ENCODE measurements around the gene LKAAEAR1. TPM values are rescaled to one million over a fixed set of nuclear protein-coding genes. Genes with fewer than 3 reads are reported as not detected.

The LKAAEAR1 gene
- total RNA-seq, 1 experiment from 2014 or later: 1.7 TPM

DNA sequence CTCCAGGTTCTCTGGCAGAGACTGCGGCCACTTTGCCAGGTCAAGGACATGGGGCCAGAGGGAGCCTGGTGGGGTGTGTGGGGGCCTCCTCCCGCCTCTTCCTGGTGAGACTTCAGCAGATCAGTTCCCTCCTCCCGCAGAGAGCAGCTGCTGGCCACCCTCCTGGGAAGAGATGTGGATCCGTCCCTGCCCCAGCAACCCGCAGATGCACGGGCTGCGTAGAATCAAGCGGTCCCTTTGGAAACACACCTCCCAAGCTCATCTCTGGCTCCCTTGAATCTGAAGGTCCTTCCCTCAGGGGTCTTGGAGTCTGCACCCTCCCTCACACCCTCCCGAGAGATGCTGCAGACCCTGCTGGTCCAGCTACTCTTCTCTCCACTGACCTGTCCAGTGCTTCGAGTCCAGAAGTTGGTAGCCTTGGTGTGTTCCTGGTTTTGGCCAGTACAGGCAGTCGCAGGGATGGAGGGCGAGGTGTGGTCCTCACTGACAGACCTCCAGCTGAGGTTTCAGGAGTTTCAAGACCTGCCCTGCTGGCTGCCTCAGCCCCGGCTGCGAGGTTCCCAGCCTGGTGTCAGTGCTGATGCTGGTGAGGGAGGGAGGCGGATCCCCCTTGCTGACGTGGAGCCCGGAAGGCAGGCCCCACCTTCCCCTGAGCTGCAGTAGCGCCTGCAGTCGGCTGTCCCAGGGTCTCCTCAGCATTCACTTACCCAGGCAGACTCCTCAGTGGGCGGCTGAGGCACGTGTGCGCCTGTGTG, 23.0 kb upstream of the LKAAEAR1 start, which contains the start of gene NPBWR2 (continued):
- TF ChIP-seq, protein P1, sequence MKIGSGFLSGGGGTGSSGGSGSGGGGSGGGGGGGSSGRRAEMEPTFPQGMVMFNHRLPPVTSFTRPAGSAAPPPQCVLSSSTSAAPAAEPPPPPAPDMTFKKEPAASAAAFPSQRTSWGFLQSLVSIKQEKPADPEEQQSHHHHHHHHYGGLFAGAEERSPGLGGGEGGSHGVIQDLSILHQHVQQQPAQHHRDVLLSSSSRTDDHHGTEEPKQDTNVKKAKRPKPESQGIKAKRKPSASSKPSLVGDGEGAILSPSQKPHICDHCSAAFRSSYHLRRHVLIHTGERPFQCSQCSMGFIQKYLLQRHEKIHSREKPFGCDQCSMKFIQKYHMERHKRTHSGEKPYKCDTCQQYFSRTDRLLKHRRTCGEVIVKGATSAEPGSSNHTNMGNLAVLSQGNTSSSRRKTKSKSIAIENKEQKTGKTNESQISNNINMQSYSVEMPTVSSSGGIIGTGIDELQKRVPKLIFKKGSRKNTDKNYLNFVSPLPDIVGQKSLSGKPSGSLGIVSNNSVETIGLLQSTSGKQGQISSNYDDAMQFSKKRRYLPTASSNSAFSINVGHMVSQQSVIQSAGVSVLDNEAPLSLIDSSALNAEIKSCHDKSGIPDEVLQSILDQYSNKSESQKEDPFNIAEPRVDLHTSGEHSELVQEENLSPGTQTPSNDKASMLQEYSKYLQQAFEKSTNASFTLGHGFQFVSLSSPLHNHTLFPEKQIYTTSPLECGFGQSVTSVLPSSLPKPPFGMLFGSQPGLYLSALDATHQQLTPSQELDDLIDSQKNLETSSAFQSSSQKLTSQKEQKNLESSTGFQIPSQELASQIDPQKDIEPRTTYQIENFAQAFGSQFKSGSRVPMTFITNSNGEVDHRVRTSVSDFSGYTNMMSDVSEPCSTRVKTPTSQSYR (CRISPR knock-in tag; IDR thresholded peaks at IDR 0.05): no peak
- TF ChIP-seq, protein P2, sequence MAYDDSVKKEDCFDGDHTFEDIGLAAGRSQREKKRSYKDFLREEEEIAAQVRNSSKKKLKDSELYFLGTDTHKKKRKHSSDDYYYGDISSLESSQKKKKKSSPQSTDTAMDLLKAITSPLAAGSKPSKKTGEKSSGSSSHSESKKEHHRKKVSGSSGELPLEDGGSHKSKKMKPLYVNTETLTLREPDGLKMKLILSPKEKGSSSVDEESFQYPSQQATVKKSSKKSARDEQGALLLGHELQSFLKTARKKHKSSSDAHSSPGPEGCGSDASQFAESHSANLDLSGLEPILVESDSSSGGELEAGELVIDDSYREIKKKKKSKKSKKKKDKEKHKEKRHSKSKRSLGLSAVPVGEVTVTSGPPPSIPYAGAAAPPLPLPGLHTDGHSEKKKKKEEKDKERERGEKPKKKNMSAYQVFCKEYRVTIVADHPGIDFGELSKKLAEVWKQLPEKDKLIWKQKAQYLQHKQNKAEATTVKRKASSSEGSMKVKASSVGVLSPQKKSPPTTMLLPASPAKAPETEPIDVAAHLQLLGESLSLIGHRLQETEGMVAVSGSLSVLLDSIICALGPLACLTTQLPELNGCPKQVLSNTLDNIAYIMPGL (CRISPR knock-in tag; IDR thresholded peaks at IDR 0.05): no peak

DNA sequence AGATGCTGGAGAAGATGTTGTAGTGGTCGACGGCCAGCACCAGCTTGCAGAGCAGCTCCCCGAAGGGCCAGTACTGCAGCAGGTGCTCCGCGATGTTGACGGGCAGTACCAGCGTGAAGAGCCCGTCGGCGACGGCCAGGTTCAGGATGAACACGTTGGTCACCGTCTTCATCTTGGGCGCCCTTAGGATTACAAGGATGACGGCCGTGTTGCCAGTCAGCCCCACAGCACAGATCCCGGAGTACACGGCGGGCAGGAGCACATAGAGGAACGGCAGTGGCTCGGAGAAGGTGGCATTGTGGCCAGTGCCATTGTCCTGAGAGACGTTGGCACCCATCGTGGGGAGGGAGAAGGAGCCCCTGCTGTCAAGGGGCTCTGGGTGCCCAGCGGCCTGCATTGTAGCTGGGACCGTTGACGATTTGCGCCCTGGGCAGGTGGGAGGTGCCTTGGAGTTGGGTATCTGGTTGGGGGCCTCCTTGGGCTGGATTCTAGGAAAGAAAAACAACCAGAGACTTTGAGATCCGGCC, 22.3 kb upstream of the LKAAEAR1 start:
- no peak for ATAC-seq
- no peak for TF ChIP-seq SMAD4 (CRISPR knock-in tag; IDR thresholded peaks at IDR 0.05)
- TF ChIP-seq MXD4 (CRISPR knock-in tag; IDR thresholded peaks at IDR 0.05; ENCODE audit: borderline replicate concordance): no peak
- no peak for TF ChIP-seq ESRRA (CRISPR knock-in tag; IDR thresholded peaks at IDR 0.05; ENCODE audit: borderline replicate concordance)
- no peak for TF ChIP-seq ZNF121 (CRISPR knock-in tag; IDR thresholded peaks at IDR 0.05)
- no peak for TF ChIP-seq FOXP1 (CRISPR knock-in tag; IDR thresholded peaks at IDR 0.05; ENCODE audit: borderline replicate concordance)
- POLR2A ChIA-PET: no interaction called here
- CTCF ChIA-PET: interaction anchor here (1.1 to 2.5 kb wide), 2 partner anchors 14 to 23 kb away, joined by 3 to 16 read pairs; no protein-coding TSS in a partner anchor
- Mint-ChIP-seq H3K4me1 (peaks cover 8% of the 10 kb centered on the region), H3K9me3 (no peaks in the 10 kb centered on the region), H3K27me3 (ENCODE audit: low read depth) (peaks cover 17% of the 10 kb centered on the region), H3K4me3 (no peak overlapping the region), H3K27ac (peak overlapping the region; percentile 25; the same call in 1 of the 2 replicates), H3K36me3 (no peaks in the 10 kb centered on the region)
- peak; percentile 7 for DNase-seq (ENCODE audit: low spot score)

DNA sequence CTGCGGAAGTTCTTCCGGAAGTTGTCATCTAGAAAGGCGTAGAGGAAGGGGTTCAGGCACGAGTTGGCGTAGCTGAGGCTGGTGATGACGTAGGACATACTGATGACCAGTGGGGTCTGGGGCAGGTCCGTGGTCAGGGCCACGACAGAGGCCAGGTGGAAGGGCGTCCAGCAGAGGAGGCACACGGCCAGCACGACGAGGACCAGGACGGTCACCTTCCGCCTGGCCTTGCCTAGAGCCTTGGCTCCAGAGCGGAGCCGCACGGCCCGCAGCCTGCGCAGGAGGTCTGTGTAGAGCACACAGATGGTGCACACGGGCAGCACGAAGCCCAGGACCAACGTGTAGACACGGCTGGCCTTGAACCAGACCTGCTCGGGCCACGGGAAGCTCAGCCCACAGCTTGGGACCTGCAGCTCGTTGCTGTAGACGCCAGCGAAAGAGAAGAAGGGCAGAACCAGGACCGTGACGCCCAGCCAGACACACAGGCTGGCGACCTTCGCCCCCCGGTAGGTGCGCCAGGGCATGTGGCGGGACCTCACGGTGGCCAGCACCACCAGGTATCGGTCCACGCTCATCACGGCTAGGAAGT, 21.7 kb upstream of the LKAAEAR1 start:
- ChIA-PET CTCF (interaction anchor here (1.1 to 2.5 kb wide), 2 partner anchors 14 to 23 kb away, joined by 3 to 16 read pairs; no protein-coding TSS in a partner anchor), POLR2A (no interaction called here)
- Mint-ChIP-seq H3K9me3 (no peaks in the 10 kb centered on the region), H3K36me3 (no peaks in the 10 kb centered on the region), H3K27me3 (ENCODE audit: low read depth) (peaks cover 22% of the 10 kb centered on the region), H3K4me3 (no peak overlapping the region), H3K4me1 (peaks cover 8% of the 10 kb centered on the region), H3K27ac (no peak overlapping the region; the same call in 1 of the 2 replicates)
- DNase-seq (ENCODE audit: low spot score): peak; percentile 8
- no peak for ATAC-seq
- TF ChIP-seq TCF7 (CRISPR knock-in tag; IDR thresholded peaks at IDR 0.05; ENCODE audit: low read depth) (peak; percentile 78; the same call in 1 of the 2 replicates), CBFB (CRISPR knock-in tag; IDR thresholded peaks at IDR 0.05; ENCODE audit: low read depth) (no peak)

DNA sequence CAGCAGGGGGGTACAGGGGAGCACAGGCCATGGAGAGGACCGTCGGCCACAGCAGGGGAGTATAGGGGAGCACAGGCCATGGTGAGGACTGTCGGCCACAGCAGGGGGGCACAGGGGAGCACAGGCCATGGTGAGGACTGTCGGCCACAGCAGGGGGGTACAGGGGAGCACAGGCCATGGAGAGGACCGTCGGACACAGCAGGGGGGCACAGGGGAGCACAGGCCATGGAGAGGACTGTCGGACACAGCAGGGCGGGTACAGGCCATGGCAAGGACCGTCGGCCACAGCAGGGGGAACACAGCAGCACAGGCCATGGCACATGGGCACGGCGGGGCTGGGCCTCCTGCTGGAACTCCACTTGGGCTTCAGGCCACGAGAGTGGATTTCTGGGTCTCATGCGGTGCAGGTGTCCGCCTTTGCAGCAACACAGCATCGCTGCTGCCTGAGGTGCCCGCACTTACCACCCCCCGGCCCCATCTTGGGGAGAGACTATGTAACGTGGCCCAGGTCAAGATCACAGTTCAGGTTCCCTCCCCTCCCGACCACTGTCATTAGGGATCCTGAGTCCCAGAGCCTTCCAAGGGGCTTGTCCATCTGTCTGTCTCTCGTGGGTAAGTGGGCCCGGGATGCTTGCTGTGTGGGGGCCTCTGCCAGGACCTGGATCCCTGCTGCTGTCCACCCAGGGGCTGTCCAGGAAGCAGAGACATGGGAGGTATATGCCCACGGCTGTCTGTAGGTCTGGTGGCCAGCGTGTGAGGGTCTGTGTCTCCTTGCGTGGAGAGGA, 20.7 kb upstream of the LKAAEAR1 start:
- POLR2A ChIA-PET: no interaction called here
- H3K36me3 Mint-ChIP-seq: no peaks in the 10 kb centered on the region
- H3K27me3 Mint-ChIP-seq (ENCODE audit: low read depth): peaks cover 22% of the 10 kb centered on the region
- H3K4me3 Mint-ChIP-seq: no peak overlapping the region
- no peaks in the 10 kb centered on the region for H3K9me3 Mint-ChIP-seq
- no peak overlapping the region for H3K27ac Mint-ChIP-seq
- peaks cover 8% of the 10 kb centered on the region for H3K4me1 Mint-ChIP-seq
- CTCF ChIA-PET: interaction anchor here (0.8 to 1.5 kb wide), 4 partner anchors 21 to 101 kb away, joined by 3 to 11 read pairs (median 4); partner anchors contain the start of genes LKAAEAR1, OPRL1 and RGS19
- DNase-seq (ENCODE audit: low spot score) (no peak), ATAC-seq (no peak)
- TF ChIP-seq TEAD4 (CRISPR knock-in tag; IDR thresholded peaks at IDR 0.05): no peak
- peak; percentile 58; the same call in 1 of the 2 replicates for TF ChIP-seq ZNF263 (CRISPR knock-in tag; IDR thresholded peaks at IDR 0.05; ENCODE audit: low read depth)
- no peak for TF ChIP-seq SMAD3 (CRISPR knock-in tag; IDR thresholded peaks at IDR 0.05; ENCODE audit: borderline replicate concordance)

Data from WTC11 (cell line).